IMR-90 (cell line): ENCODE measurements around the gene DOCK2. TPM values are rescaled to one million over a fixed set of nuclear protein-coding genes. Genes with fewer than 3 reads are reported as not detected.

Experiments used
- ATAC-seq: fragments of 200-7000 bp; cut with Tn5 transposase; 2 replicates; pipeline ENCODE4 v1.9.1; 2020; ENCODE audit warnings: low read depth, mild to moderate bottlenecking, moderate library complexity
- BruUV-seq: library from RNA; stranded (reverse); fragments of 400-500 nt; replicated peaks from 2 replicates; lab custom pipeline; 2021; lab: Mats Ljungman, UMichigan
- CTCF ChIA-PET: fragments of 300-600 bp; formaldehyde crosslinking; extraction: SDS; loops from one replicate; lab custom pipeline; 2021; ENCODE audit warnings: antibody characterized with exemption; lab: Yijun Ruan, JAX
- POLR2A ChIA-PET: fragments of 300-600 bp; sonication (Branson Sonifier 250); formaldehyde crosslinking; loops from one replicate; lab custom pipeline; 2022; ENCODE audit warnings: antibody characterized with exemption; ENCODE audit not compliant: unreplicated experiment; lab: Charles Lee
- DNase-seq: peaks from one replicate; pipeline ENCODE4 v3.0.0; 2013
- H2AFZ ChIP-seq: replicated peaks from 2 replicates; pipeline ENCODE3; 2013; ENCODE audit warnings: low read length, mild to moderate bottlenecking; ENCODE audit not compliant: poor library complexity
- H2AK5ac ChIP-seq: 2 replicates; pipeline ENCODE4 v1.6.1; 2013; ENCODE audit warnings: low read depth, low read length, inconsistent platforms
- H2AK9ac ChIP-seq: replicated peaks from 2 replicates; pipeline ENCODE3; 2013; ENCODE audit warnings: mild to moderate bottlenecking, low read depth, low read length, moderate library complexity; ENCODE audit not compliant: poor library complexity
- H2BK120ac ChIP-seq: 2 replicates; pipeline ENCODE4 v1.6.1; 2013; ENCODE audit warnings: low read depth, low read length, inconsistent platforms
- H2BK15ac ChIP-seq: 3 replicates; pipeline ENCODE4 v1.6.1; 2013; ENCODE audit warnings: low read depth, low read length, inconsistent platforms
- H2BK20ac ChIP-seq: 2 replicates; pipeline ENCODE4 v1.6.1; 2013; ENCODE audit warnings: low read depth, mild to moderate bottlenecking, inconsistent platforms, low read length, moderate library complexity
- H2BK5ac ChIP-seq: 2 replicates; pipeline ENCODE4 v1.6.1; 2013; ENCODE audit warnings: mild to moderate bottlenecking, low read depth, low read length, inconsistent platforms; ENCODE audit not compliant: poor library complexity, severe bottlenecking
- H3K14ac ChIP-seq: replicated peaks from 2 replicates; pipeline ENCODE4 v1.6.1; 2013; ENCODE audit warnings: low read depth, low read length, inconsistent platforms
- H3K18ac ChIP-seq: 2 replicates; pipeline ENCODE4 v1.6.1; 2013; ENCODE audit warnings: low read depth, low read length, control low read depth
- H3K23ac ChIP-seq: 2 replicates; pipeline ENCODE4 v1.6.1; 2013; ENCODE audit warnings: low read depth, low read length, inconsistent platforms
- H3K27ac ChIP-seq: 2 replicates; pipeline ENCODE4 v1.5.1; 2013; ENCODE audit warnings: mild to moderate bottlenecking, control low read depth, low read length; ENCODE audit not compliant: insufficient read depth
- H3K27me3 ChIP-seq: 2 replicates; pipeline ENCODE4 v1.6.1; 2013; ENCODE audit warnings: low read length; ENCODE audit not compliant: control insufficient read depth, insufficient read depth
- H3K36me3 ChIP-seq: 2 replicates; pipeline ENCODE4 v1.6.1; 2013; ENCODE audit warnings: low read length, mixed read lengths; ENCODE audit not compliant: control insufficient read depth, insufficient read depth
- H3K4ac ChIP-seq: 2 replicates; pipeline ENCODE4 v1.6.1; 2013; ENCODE audit warnings: low read depth, low read length, inconsistent platforms
- H3K4me1 ChIP-seq: 2 replicates; pipeline ENCODE4 v1.6.1; 2013; ENCODE audit warnings: low read length, mixed read lengths; ENCODE audit not compliant: control insufficient read depth, insufficient read depth
- H3K4me2 ChIP-seq: 2 replicates; pipeline ENCODE4 v1.6.1; 2013; ENCODE audit warnings: low read depth, mild to moderate bottlenecking, control low read depth, low read length, moderate library complexity
- H3K4me3 ChIP-seq: 2 replicates; pipeline ENCODE4 v1.5.1; 2013; ENCODE audit warnings: low read depth, mild to moderate bottlenecking, control low read depth, low read length, moderate library complexity; ENCODE audit not compliant: insufficient read depth
- H3K56ac ChIP-seq: 2 replicates; pipeline ENCODE4 v1.6.1; 2013; ENCODE audit warnings: low read length, inconsistent platforms; ENCODE audit not compliant: insufficient read depth; ENCODE audit errors: extremely low read depth
- H3K79me1 ChIP-seq, 2 experiments: 2 replicates each; pipeline ENCODE4 v1.6.1; 2013; ENCODE audit warnings: low read length in 2 of 2, inconsistent platforms in 1 of 2, low read depth in 1 of 2
- H3K9ac ChIP-seq: 2 replicates; pipeline ENCODE4 v1.6.1; 2013; ENCODE audit warnings: low read depth, low read length, control low read depth
- H3K9me1 ChIP-seq: 2 replicates; pipeline ENCODE4 v1.6.1; 2013; ENCODE audit warnings: low read length, inconsistent platforms; ENCODE audit not compliant: insufficient read depth
- H3K9me3 ChIP-seq: 2 replicates; pipeline ENCODE4 v1.6.1; 2013; ENCODE audit warnings: low read length; ENCODE audit not compliant: control insufficient read depth, insufficient read depth
- H4K20me1 ChIP-seq: 2 replicates; pipeline ENCODE4 v1.6.1; 2013; ENCODE audit warnings: low read length, inconsistent platforms; ENCODE audit not compliant: insufficient read depth
- H4K5ac ChIP-seq: 2 replicates; pipeline ENCODE4 v1.6.1; 2013; ENCODE audit warnings: mild to moderate bottlenecking, low read depth, low read length, control low read depth
- H4K8ac ChIP-seq, 2 experiments: 2 replicates each; pipeline ENCODE4 v1.6.1; 2013; ENCODE audit warnings: low read depth in 2 of 2, low read length in 2 of 2, control low read depth in 1 of 2, inconsistent platforms in 1 of 2
- H4K91ac ChIP-seq: 2 replicates; pipeline ENCODE4 v1.6.1; 2013; ENCODE audit warnings: low read depth, low read length, inconsistent platforms; ENCODE audit not compliant: insufficient read depth
- BHLHE40 ChIP-seq: fragments of 150-350 bp; IDR thresholded peaks from 2 replicates; pipeline ENCODE4 v1.6.1; 2016; ENCODE audit warnings: mild to moderate bottlenecking, low read depth, low read length
- CEBPB ChIP-seq: IDR thresholded peaks from 2 replicates; pipeline ENCODE4 v1.6.1; 2012; ENCODE audit warnings: low read depth, low read length, improper control_type of control experiment
- CHD1 ChIP-seq: IDR thresholded peaks from 2 replicates; pipeline ENCODE4 v1.6.1; 2012; ENCODE audit warnings: low read depth, low read length, improper control_type of control experiment
- FOS ChIP-seq: fragments of 150-350 bp; IDR thresholded peaks from 2 replicates; pipeline ENCODE4 v1.6.1; 2016; ENCODE audit warnings: low read depth, low read length
- MAFK ChIP-seq: IDR thresholded peaks from 2 replicates; pipeline ENCODE4 v1.6.1; 2012; ENCODE audit warnings: low read depth, low read length, improper control_type of control experiment
- MAZ ChIP-seq: IDR thresholded peaks from 2 replicates; pipeline ENCODE4 v1.6.1; 2012; ENCODE audit warnings: low read depth, mild to moderate bottlenecking, low read length, improper control_type of control experiment, moderate library complexity, borderline replicate concordance
- MXI1 ChIP-seq: IDR thresholded peaks from 2 replicates; pipeline ENCODE4 v1.6.1; 2012; ENCODE audit warnings: low read depth, mild to moderate bottlenecking, low read length, moderate library complexity, borderline replicate concordance
- NFE2L2 ChIP-seq: fragments of 150-350 bp; IDR thresholded peaks from 2 replicates; pipeline ENCODE4 v1.6.1; 2016; ENCODE audit warnings: low read depth, mild to moderate bottlenecking, low read length
- POLR2A ChIP-seq: IDR thresholded peaks from 2 replicates; pipeline ENCODE4 v1.6.1; 2012; ENCODE audit warnings: mild to moderate bottlenecking, low read depth, low read length
- RAD21 ChIP-seq: IDR thresholded peaks from 2 replicates; pipeline ENCODE4 v1.6.1; 2012; ENCODE audit warnings: low read length, improper control_type of control experiment
- RCOR1 ChIP-seq: IDR thresholded peaks from 2 replicates; pipeline ENCODE4 v1.6.1; 2012; ENCODE audit warnings: mild to moderate bottlenecking, low read length, improper control_type of control experiment; ENCODE audit not compliant: insufficient replicate concordance
- RFX5 ChIP-seq: IDR thresholded peaks from 2 replicates; pipeline ENCODE4 v1.8.0; 2012; ENCODE audit warnings: low read depth, mild to moderate bottlenecking, low read length, moderate library complexity
- SMC3 ChIP-seq: fragments of 150-350 bp; IDR thresholded peaks from 2 replicates; pipeline ENCODE4 v1.6.1; 2016; ENCODE audit warnings: low read depth, mild to moderate bottlenecking, antibody characterized with exemption, low read length, moderate library complexity
- WGBS, 2 experiments: methylation state at CpG; one replicate each; pipeline versions ENCODE4 v1.1.5 to v1.1.7; 2013; ENCODE audit warnings: missing lambda C conversion rate in 2 of 2; ENCODE audit not compliant: insufficient read length in 1 of 2; ENCODE audit errors: extremely low coverage in 2 of 2; 5-methylcytosine and 5-hydroxymethylcytosine counted together
- dilution Hi-C: fragments of 300-500 bp; cut with HindIII; formaldehyde crosslinking; loops from one replicate; pipeline ENCODE4 v1.14.3; 2018; ENCODE audit warnings: low sequenced_read_pairs; ENCODE audit not compliant: unreplicated experiment
- in situ Hi-C: fragments of 300-500 bp; cut with MboI; formaldehyde crosslinking; loops from 3 replicates; pipeline ENCODE4 v1.14.3; 2019; ENCODE audit warnings: low sequenced_read_pairs, inconsistent platforms, mixed read lengths
- intact Hi-C: fragments of 100-400 bp; cut with micrococcal nuclease; formaldehyde crosslinking; loops from 2 replicates; pipeline ENCODE4 v1.10.0; 2022
- polyA plus RNA-seq, 3 experiments: library from polyadenylated mRNA; depleted of rRNA; stranded (reverse); fragments of >200 nt; gene quantifications; 2 replicates each; pipeline ENCODE4 v1.2.3, GENCODE V29; 2012; ENCODE audit warnings: low replicate concordance in 1 of 3
- total RNA-seq: library from RNA; depleted of rRNA; stranded (reverse); fragments of >200 nt; gene quantifications from 2 replicates; pipeline ENCODE4 v1.2.3, GENCODE V29; 2012
- TF ChIP-seq, protein P1 (sequence below): fragments of 150-350 bp; IDR thresholded peaks from 2 replicates; pipeline ENCODE4 v1.6.1; 2017; ENCODE audit warnings: mild to moderate bottlenecking, antibody characterized with exemption, low read length, low read depth
- TF ChIP-seq, protein P2 (sequence below): conservative IDR thresholded peaks from 2 replicates; pipeline ENCODE4 v1.5.1; 2012; ENCODE audit warnings: mild to moderate bottlenecking, low read depth, low read length, improper control_type of control experiment
- TF ChIP-seq, protein P3 (sequence below): fragments of 150-350 bp; IDR thresholded peaks from 2 replicates; pipeline ENCODE4 v1.6.1; 2016; ENCODE audit warnings: low read depth, mild to moderate bottlenecking, low read length, moderate library complexity, borderline replicate concordance

DOCK2 gene
- total and polyA plus RNA-seq, 2 of the 4 experiments (the other 2 are of a cell fraction) = 0.72 to 3.0 TPM

DNA sequence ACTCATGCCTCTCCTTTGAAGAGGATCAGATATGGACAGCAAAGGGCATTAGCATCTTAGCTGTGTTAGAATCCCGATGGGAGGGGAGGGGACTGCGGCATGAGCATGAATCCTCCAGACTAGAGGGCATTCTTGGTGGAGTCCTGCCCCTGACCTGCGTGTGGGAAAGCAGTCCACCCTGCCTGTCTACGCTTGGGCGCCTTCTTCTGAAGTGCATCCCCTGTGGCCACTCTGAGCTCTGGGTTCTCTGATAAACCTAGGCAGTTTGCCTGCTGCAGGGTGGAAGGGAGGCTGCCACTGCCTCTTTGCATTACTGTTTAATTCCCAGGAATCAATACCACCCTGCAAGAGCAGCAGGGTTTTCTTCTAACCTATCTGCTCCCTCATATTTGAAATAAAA lies 173.9 kb downstream of the DOCK2 start:
- WGBS, 2 experiments = 83% methylated on average over 1 of the region's 5 CpGs; no CpG with 5 or more reads in 1 of the 2 experiments
- Histone ChIP-seq H3K27ac (no peak overlapping the region), H4K5ac (no peak overlapping the region), H2BK20ac (no peak overlapping the region), H3K14ac (no peak overlapping the region), H3K27me3 (no peaks in the 10 kb centered on the region), H4K20me1 (no peaks in the 10 kb centered on the region), H3K4me1 (no peaks in the 10 kb centered on the region), H2AK9ac (no peak overlapping the region), H2AK5ac (no peak overlapping the region), H3K9me1 (no peaks in the 10 kb centered on the region), H2BK120ac (no peak overlapping the region), H3K18ac (no peak overlapping the region), H3K56ac (no peak overlapping the region), H2BK5ac (no peak overlapping the region), H4K91ac (no peak overlapping the region), H3K36me3 (no peaks in the 10 kb centered on the region), H2AFZ (no peak overlapping the region), H3K9me3 (no peaks in the 10 kb centered on the region), H3K23ac (no peak overlapping the region), H3K4ac (no peak overlapping the region), H3K9ac (no peak overlapping the region), H3K4me2 (no peak overlapping the region), H3K4me3 (no peak overlapping the region), H2BK15ac (no peak overlapping the region), H3K79me1 (no peaks in the 10 kb centered on the region), H4K8ac (no peak overlapping the region)
- ATAC-seq (no peak), DNase-seq (no peak)
- POLR2A ChIA-PET = no interaction called here
- TF ChIP-seq, protein P1, sequence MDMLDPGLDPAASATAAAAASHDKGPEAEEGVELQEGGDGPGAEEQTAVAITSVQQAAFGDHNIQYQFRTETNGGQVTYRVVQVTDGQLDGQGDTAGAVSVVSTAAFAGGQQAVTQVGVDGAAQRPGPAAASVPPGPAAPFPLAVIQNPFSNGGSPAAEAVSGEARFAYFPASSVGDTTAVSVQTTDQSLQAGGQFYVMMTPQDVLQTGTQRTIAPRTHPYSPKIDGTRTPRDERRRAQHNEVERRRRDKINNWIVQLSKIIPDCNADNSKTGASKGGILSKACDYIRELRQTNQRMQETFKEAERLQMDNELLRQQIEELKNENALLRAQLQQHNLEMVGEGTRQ = no peak
- TF ChIP-seq POLR2A = no peak
- no peak for TF ChIP-seq CEBPB
- no peak for TF ChIP-seq MAFK
- TF ChIP-seq RFX5 = no peak
- TF ChIP-seq, protein P2, sequence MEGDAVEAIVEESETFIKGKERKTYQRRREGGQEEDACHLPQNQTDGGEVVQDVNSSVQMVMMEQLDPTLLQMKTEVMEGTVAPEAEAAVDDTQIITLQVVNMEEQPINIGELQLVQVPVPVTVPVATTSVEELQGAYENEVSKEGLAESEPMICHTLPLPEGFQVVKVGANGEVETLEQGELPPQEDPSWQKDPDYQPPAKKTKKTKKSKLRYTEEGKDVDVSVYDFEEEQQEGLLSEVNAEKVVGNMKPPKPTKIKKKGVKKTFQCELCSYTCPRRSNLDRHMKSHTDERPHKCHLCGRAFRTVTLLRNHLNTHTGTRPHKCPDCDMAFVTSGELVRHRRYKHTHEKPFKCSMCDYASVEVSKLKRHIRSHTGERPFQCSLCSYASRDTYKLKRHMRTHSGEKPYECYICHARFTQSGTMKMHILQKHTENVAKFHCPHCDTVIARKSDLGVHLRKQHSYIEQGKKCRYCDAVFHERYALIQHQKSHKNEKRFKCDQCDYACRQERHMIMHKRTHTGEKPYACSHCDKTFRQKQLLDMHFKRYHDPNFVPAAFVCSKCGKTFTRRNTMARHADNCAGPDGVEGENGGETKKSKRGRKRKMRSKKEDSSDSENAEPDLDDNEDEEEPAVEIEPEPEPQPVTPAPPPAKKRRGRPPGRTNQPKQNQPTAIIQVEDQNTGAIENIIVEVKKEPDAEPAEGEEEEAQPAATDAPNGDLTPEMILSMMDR = no peak
- no peak for TF ChIP-seq MAZ
- TF ChIP-seq FOS = no peak
- TF ChIP-seq SMC3 = no peak
- TF ChIP-seq BHLHE40 = no peak
- TF ChIP-seq CHD1 = no peak
- TF ChIP-seq, protein P3, sequence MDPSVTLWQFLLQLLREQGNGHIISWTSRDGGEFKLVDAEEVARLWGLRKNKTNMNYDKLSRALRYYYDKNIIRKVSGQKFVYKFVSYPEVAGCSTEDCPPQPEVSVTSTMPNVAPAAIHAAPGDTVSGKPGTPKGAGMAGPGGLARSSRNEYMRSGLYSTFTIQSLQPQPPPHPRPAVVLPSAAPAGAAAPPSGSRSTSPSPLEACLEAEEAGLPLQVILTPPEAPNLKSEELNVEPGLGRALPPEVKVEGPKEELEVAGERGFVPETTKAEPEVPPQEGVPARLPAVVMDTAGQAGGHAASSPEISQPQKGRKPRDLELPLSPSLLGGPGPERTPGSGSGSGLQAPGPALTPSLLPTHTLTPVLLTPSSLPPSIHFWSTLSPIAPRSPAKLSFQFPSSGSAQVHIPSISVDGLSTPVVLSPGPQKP = no peak
- no peak for TF ChIP-seq RAD21
- TF ChIP-seq MXI1 = no peak
- no peak for TF ChIP-seq NFE2L2
- TF ChIP-seq RCOR1 = no peak
- CTCF ChIA-PET = no interaction called here
- dilution Hi-C loops = no loop called here
- no TSS peak for BruUV-seq
- intact Hi-C loops = no loop called here
- in situ Hi-C loops = no loop called here
